Adipose tissue (tissue), 3 donors: ENCODE data around the gene DLG2. TPM values are rescaled to one million over a fixed set of nuclear protein-coding genes. Genes with fewer than 3 reads are reported as not detected.
"Not testable (repeated sequence)": the region's sequence is repeated elsewhere in the genome, so short reads cannot be mapped to it uniquely, and the experiment has no call there.

Experiments used
- H3K27ac ChIP-seq: one replicate; pipeline ENCODE4 v1.5.1; 2013; ENCODE audit warnings: low read depth, low read length
- WGBS, 3 donors: extraction: QIAGEN DNeasy Blood & Tissue Kit; methylation state at CpG; one replicate each; pipeline ENCODE4 v1.1.7; 2013; 5-methylcytosine and 5-hydroxymethylcytosine counted together
- polyA plus RNA-seq, 3 donors: library from polyadenylated mRNA; stranded (reverse); fragments of 200-250 nt; gene quantifications; one replicate each; pipeline ENCODE4 v1.2.3, GENCODE V29; 2013
- donor health status: healthy with polysubstance abuse.
- donor health status: Bipolar disorder and iron deficiency.
- donor health status: healthy.

Gene DLG2
- polyA plus RNA-seq, 3 donors: 0.51 to 1.7 (median 0.91) TPM

GRCh38 chr11:83436855-83437254 is 2190.3 kb downstream of the DLG2 start:
- H3K27ac ChIP-seq: no peak overlapping the region
- 87 to 91% (median 90%) methylated on average over 3 of the region's 3 CpGs for WGBS, 3 donors

GRCh38 chr11:83434812-83435211 is 2192.3 kb downstream of the DLG2 start:
- 74 to 78% (median 78%) methylated on average over 6 of the region's 6 CpGs for WGBS, 3 donors
- H3K27ac ChIP-seq: not testable (repeated sequence)

- 45 to 59% (median 51%) methylated on average over 2 of the region's 2 CpGs for WGBS, 3 donors
- no peak overlapping the region for H3K27ac ChIP-seq
These were observed 2199.2 kb downstream of the DLG2 start for GRCh38 chr11:83427943-83428342.

GRCh38 chr11:83427501-83427900 is 2199.6 kb downstream of the DLG2 start:
- WGBS, 3 donors: 50 to 72% (median 54%) methylated on average over 2 of the region's 2 CpGs
- H3K27ac ChIP-seq: no peak overlapping the region

GRCh38 chr11:83425137-83425466 is 2202.0 kb downstream of the DLG2 start:
- no peak overlapping the region for H3K27ac ChIP-seq

GRCh38 chr11:83424376-83425136 is 2202.6 kb downstream of the DLG2 start:
- 50 to 52% (median 52%) methylated on average over 2 of the region's 2 CpGs for WGBS, 3 donors
- H3K27ac ChIP-seq: no peak overlapping the region

GRCh38 chr11:83422641-83423040 is 2204.5 kb downstream of the DLG2 start:
- H3K27ac ChIP-seq: not testable (repeated sequence)
- WGBS, 3 donors: 85 to 90% (median 89%) methylated on average over 5 of the region's 5 CpGs

GRCh38 chr11:83410605-83411565 is 2216.3 kb downstream of the DLG2 start:
- 33 to 81% (median 67%) methylated on average over 2 of the region's 2 CpGs for WGBS, 3 donors
- no peak overlapping the region for H3K27ac ChIP-seq

- WGBS, 3 donors: 34 to 78% (median 76%) methylated on average over 2 of the region's 2 CpGs
- no peak overlapping the region for H3K27ac ChIP-seq
These were observed 2217.3 kb downstream of the DLG2 start for GRCh38 chr11:83409891-83410290.

- no peak overlapping the region for H3K27ac ChIP-seq
- 58 to 100% (median 86%) methylated on average over 1 of the region's 1 CpG for WGBS, 3 donors
These were observed 2217.7 kb downstream of the DLG2 start for GRCh38 chr11:83409476-83409875.

- H3K27ac ChIP-seq: no peak overlapping the region
- 54 to 88% (median 61%) methylated on average over 1 of the region's 1 CpG for WGBS, 3 donors
These were observed 2218.2 kb downstream of the DLG2 start for GRCh38 chr11:83408946-83409345.

Other genes starting within 250 kb of the DLG2 start
- gene TMEM126B, start 1.2 kb upstream of the DLG2 start, polyA plus RNA-seq: 10 to 100 TPM; 25.8 to 90.9 (median 49.4) TPM
- 10 to 100 TPM; 25.9 to 64.9 (median 58.1) TPM for gene TMEM126A, start 20.6 kb upstream of the DLG2 start, polyA plus RNA-seq
- gene CREBZF, start 37.8 kb upstream of the DLG2 start, polyA plus RNA-seq: 10 to 100 TPM; 17.8 to 22.9 (median 19.2) TPM
- 1 to 10 TPM in 1 of 3 donors, under 1 TPM in 2; 0.09 to 1.9 (median 0.62) TPM for gene CCDC89, start 58.9 kb upstream of the DLG2 start, polyA plus RNA-seq
- gene SYTL2, start 183.8 kb upstream of the DLG2 start, polyA plus RNA-seq: 10 to 100 TPM in 2 of 3 donors, 1 to 10 TPM in 1; 1.2 to 11.0 (median 10.1) TPM
- gene CCDC83, start 228.0 kb upstream of the DLG2 start, polyA plus RNA-seq: not detected